B cell (primary cell): ENCODE results near the gene GPR4. TPM values are rescaled to one million over a fixed set of nuclear protein-coding genes. Genes with fewer than 3 reads are reported as not detected.

Experiments
- ATAC-seq: fragments of 200-7000 bp; cut with Tn5 transposase; one replicate; pipeline ENCODE4 v1.10.0; 2021; ENCODE audit warnings: low read depth, mild to moderate bottlenecking, moderate number of reproducible peaks, moderate library complexity
- CTCF ChIA-PET: fragments of 350-600 bp; sonication (Branson Sonifier 250); formaldehyde crosslinking; loops from one replicate; lab custom pipeline; 2021; ENCODE audit warnings: antibody characterized with exemption, inconsistent platforms; lab: Charles Lee
- POLR2A ChIA-PET: fragments of 350-600 bp; sonication (Branson Sonifier 250); formaldehyde crosslinking; loops from one replicate; lab custom pipeline; 2021; ENCODE audit warnings: antibody characterized with exemption; lab: Charles Lee
- DNase-seq: peaks from one replicate; pipeline ENCODE4 v3.0.0; 2013
- H2AFZ ChIP-seq: 2 replicates; pipeline ENCODE4 v1.6.1; 2012; ENCODE audit warnings: mild to moderate bottlenecking, low read depth, low read length; ENCODE audit not compliant: insufficient read depth, poor library complexity, severe bottlenecking
- H3K27ac ChIP-seq, 2 donors: 1 replicate in 1 of 2; 2 replicates in 1 of 2; pipeline ENCODE4 v1.5.1; 2012 to 2013; ENCODE audit warnings: low read length in 2 of 2, mild to moderate bottlenecking in 2 of 2, moderate library complexity in 1 of 2
- H3K27me3 ChIP-seq, 4 experiments: fragments of 200-600 bp in 1 of 4; sonication (generic) in 1 of 4; replicated peaks in 1 of 4; 1 replicate in 2 of 4; 2 replicates in 2 of 4; pipeline versions ENCODE4 v1.6.1 to v1.7.0; 2013 to 2016; ENCODE audit warnings: low read length in 3 of 4, mild to moderate bottlenecking in 2 of 4, mixed read lengths in 1 of 4, moderate library complexity in 1 of 4; ENCODE audit not compliant: insufficient read depth in 4 of 4, control insufficient read depth in 3 of 4; ENCODE audit errors: control extremely low read depth in 1 of 4
- H3K36me3 ChIP-seq, 2 experiments: replicated peaks in 1 of 2; 1 replicate in 1 of 2; 2 replicates in 1 of 2; pipeline versions ENCODE4 v1.6.1 to v1.7.1; 2013; ENCODE audit warnings: low read length in 1 of 2; ENCODE audit not compliant: insufficient read depth in 2 of 2, control insufficient read depth in 1 of 2; ENCODE audit errors: control extremely low read depth in 1 of 2, extremely low read depth in 1 of 2
- H3K4me1 ChIP-seq, 2 donors: fragments of 200-600 bp in 1 of 2; sonication (generic) in 1 of 2; 1 replicate in 1 of 2; 2 replicates in 1 of 2; pipeline versions ENCODE4 v1.5.1 to v1.6.1; 2013 to 2017; ENCODE audit warnings: low read length in 2 of 2; ENCODE audit not compliant: control insufficient read depth in 2 of 2, insufficient read depth in 2 of 2
- H3K4me2 ChIP-seq: replicated peaks from 2 replicates; pipeline ENCODE3; 2012; ENCODE audit warnings: mild to moderate bottlenecking, low read depth, low read length; ENCODE audit not compliant: poor library complexity, severe bottlenecking
- H3K4me3 ChIP-seq, 5 experiments: fragments of 200-600 bp in 1 of 5; sonication (generic) in 1 of 5; 1 replicate in 3 of 5; 2 replicates in 2 of 5; pipeline versions ENCODE4 v1.5.1 to v1.7.0; 2011 to 2016; ENCODE audit warnings: low read length in 4 of 5, mild to moderate bottlenecking in 4 of 5, low read depth in 2 of 5, control low read depth in 1 of 5, moderate library complexity in 1 of 5; ENCODE audit not compliant: insufficient read depth in 1 of 5; ENCODE audit errors: control extremely low read depth in 1 of 5, extremely low read depth in 1 of 5
- H3K79me2 ChIP-seq: fragments of 200-600 bp; sonication (generic); one replicate; pipeline ENCODE4 v1.6.0; 2016; ENCODE audit warnings: low read length; ENCODE audit not compliant: control insufficient read depth, insufficient read depth
- H3K9ac ChIP-seq: fragments of 200-600 bp; sonication (generic); 2 replicates; pipeline ENCODE4 v1.6.1; 2017; ENCODE audit warnings: mild to moderate bottlenecking, low read length, moderate library complexity
- H3K9me3 ChIP-seq, 3 donors: one replicate each; pipeline versions ENCODE4 v1.6.1 to v1.7.1; 2013; ENCODE audit warnings: low read length in 2 of 3; ENCODE audit not compliant: control insufficient read depth in 2 of 3, insufficient read depth in 1 of 3; ENCODE audit errors: control extremely low read depth in 1 of 3
- H4K20me1 ChIP-seq: 2 replicates; pipeline ENCODE4 v1.6.0; 2012; ENCODE audit warnings: mild to moderate bottlenecking, low read length; ENCODE audit not compliant: insufficient read depth, control insufficient read depth, poor library complexity, severe bottlenecking
- H3K27ac Mint-ChIP-seq: one replicate; pipeline ENCODE4 v1.8.0; 2021; ENCODE audit warnings: mixed read lengths
- H3K27me3 Mint-ChIP-seq: one replicate; pipeline ENCODE4 v1.8.0; 2021; ENCODE audit warnings: mixed read lengths
- H3K4me1 Mint-ChIP-seq: one replicate; pipeline ENCODE4 v1.8.0; 2021; ENCODE audit warnings: mixed read lengths
- H3K4me3 Mint-ChIP-seq: one replicate; pipeline ENCODE4 v1.8.0; 2021; ENCODE audit warnings: mixed read lengths
- H3K9me3 Mint-ChIP-seq: one replicate; pipeline ENCODE4 v1.8.0; 2022; ENCODE audit warnings: mixed read lengths; ENCODE audit not compliant: insufficient read depth
- CTCF ChIP-seq: fragments of 200-600 bp; IDR thresholded peaks from one replicate; pipeline ENCODE4 v1.8.0; 2022; ENCODE audit warnings: antibody characterized with exemption, mild to moderate bottlenecking
- EZH2 ChIP-seq: IDR thresholded peaks from 2 replicates; pipeline ENCODE4 v1.6.1; 2012; ENCODE audit warnings: borderline replicate concordance, low read depth, mild to moderate bottlenecking, moderate library complexity, low read length; ENCODE audit not compliant: insufficient read depth, poor library complexity, severe bottlenecking
- WGBS: methylation state at CpG from one replicate; pipeline ENCODE4 v1.1.5; 2013; ENCODE audit warnings: missing lambda C conversion rate; ENCODE audit not compliant: insufficient coverage; 5-methylcytosine and 5-hydroxymethylcytosine counted together
- intact Hi-C: fragments of 100-400 bp; cut with micrococcal nuclease; formaldehyde crosslinking; loops from one replicate; pipeline ENCODE4 v1.10.0; 2022
- polyA plus RNA-seq: library from polyadenylated mRNA; depleted of rRNA; stranded (reverse); fragments of >200 nt; gene quantifications from 2 replicates; pipeline ENCODE4 v1.2.3, GENCODE V29; 2012
- small RNA-seq: library from RNA; depleted of rRNA; stranded (forward); fragments of <200 nt; gene quantifications from one replicate; pipeline ENCODE3, GENCODE V24; 2012; ENCODE audit warnings: low replicate concordance, low read depth; ENCODE audit not compliant: insufficient read length
- total RNA-seq, 2 donors: library from RNA; stranded (reverse); fragments of 120-200 nt in 1 of 2; gene quantifications; 1 replicate in 1 of 2; 2 replicates in 1 of 2; pipeline versions ENCODE4 v1.2.3 to v1.2.4, GENCODE V29; 2013 to 2022

Gene GPR4
- total and polyA plus RNA-seq, 2 donors (not counting 1 experiment from before 2014, with no cell fraction given): not detected

- DNase-seq (no peak), ATAC-seq (no peak)
- Mint-ChIP-seq H3K4me3 (no peak overlapping the region), H3K27ac (no peak overlapping the region), H3K27me3 (no peaks in the 10 kb centered on the region), H3K9me3 (no peaks in the 10 kb centered on the region), H3K4me1 (peaks cover 15% of the 10 kb centered on the region)
- no peaks in the 10 kb centered on the region for H3K36me3 ChIP-seq
- intact Hi-C loops: no loop called here
- H3K9ac ChIP-seq: no peak overlapping the region
- H3K27me3 ChIP-seq: no peaks in the 10 kb centered on the region
- H3K4me1 ChIP-seq: peaks cover 7 to 24% of the 10 kb centered on the region in 2 donors
- no peaks in the 10 kb centered on the region for H3K79me2 ChIP-seq
- H3K4me3 ChIP-seq: no peak overlapping the region
- no peak overlapping the region for H2AFZ ChIP-seq
- no peak overlapping the region for H3K4me2 ChIP-seq
- 80% methylated on average over 3 of the region's 7 CpGs for WGBS
- no peak overlapping the region for H3K27ac ChIP-seq
- TF ChIP-seq EZH2 (no peak), CTCF (no peak)
- H3K9me3 ChIP-seq: peaks cover 0 to 9% (median 7%) of the 10 kb centered on the region in 3 donors
- H4K20me1 ChIP-seq: no peaks in the 10 kb centered on the region
- CTCF ChIA-PET: interaction anchor here (1.0 kb wide), 2 partner anchors 18 to 103 kb away, joined by 3 read pairs; no protein-coding TSS in a partner anchor
- POLR2A ChIA-PET: interaction anchor here (0.7 kb wide), 1 partner anchor 96 kb away, joined by 5 read pairs; no protein-coding TSS in a partner anchor
Measured at GRCh38 chr19:45542234-45542668, 59.8 kb downstream of the GPR4 start.

Small RNA genes within 50 kb of the gene (small RNA-seq; reads per million reads assigned to genes)
- gene RN7SL836P: not detected

Other genes starting within 250 kb of the GPR4 start
- 26.5 and 27.6 TPM in 2 replicates for gene ERCC2, start 231.6 kb downstream of the GPR4 start, total RNA-seq
- gene ERCC2, start 231.6 kb downstream of the GPR4 start, polyA plus RNA-seq: 15.2 and 20.8 TPM in 2 replicates
- 8.8 and 9.2 TPM in 2 replicates for gene PPP1R13L, start 197.1 kb downstream of the GPR4 start, total RNA-seq
- gene PPP1R13L, start 197.1 kb downstream of the GPR4 start, polyA plus RNA-seq: 6.9 and 7.4 TPM in 2 replicates
- 3.5 and 4.3 TPM in 2 replicates for gene POLR1G, start 195.6 kb downstream of the GPR4 start, total RNA-seq
- 0.79 and 2.1 TPM in 2 replicates for gene POLR1G, start 195.6 kb downstream of the GPR4 start, polyA plus RNA-seq
- gene ERCC1, start 178.3 kb downstream of the GPR4 start, total RNA-seq: 75.7 and 80.2 TPM in 2 replicates
- 66.0 and 81.9 TPM in 2 replicates for gene ERCC1, start 178.3 kb downstream of the GPR4 start, polyA plus RNA-seq
- 39.6 and 40.9 TPM in 2 replicates for gene FOSB, start 134.2 kb downstream of the GPR4 start, total RNA-seq
- 1,887 and 2,860 TPM in 2 replicates for gene FOSB, start 134.2 kb downstream of the GPR4 start, polyA plus RNA-seq
- 0.76 and 3.0 TPM in 2 replicates for gene RTN2, start 105.2 kb downstream of the GPR4 start, total RNA-seq
- gene RTN2, start 105.2 kb downstream of the GPR4 start, polyA plus RNA-seq: 1.1 and 2.4 TPM in 2 replicates
- 2.6 and 2.7 TPM in 2 replicates for gene PPM1N, start 103.8 kb downstream of the GPR4 start, total RNA-seq
- 6.5 and 6.8 TPM in 2 replicates for gene PPM1N, start 103.8 kb downstream of the GPR4 start, polyA plus RNA-seq
- gene VASP, start 94.7 kb downstream of the GPR4 start, total RNA-seq: 108 TPM in 2 replicates
- gene VASP, start 94.7 kb downstream of the GPR4 start, polyA plus RNA-seq: 67.4 and 79.5 TPM in 2 replicates
- 11.2 and 11.4 TPM in 2 replicates for gene OPA3, start 17.4 kb downstream of the GPR4 start, total RNA-seq
- gene OPA3, start 17.4 kb downstream of the GPR4 start, polyA plus RNA-seq: 6.2 and 7.3 TPM in 2 replicates
- 88.5 and 102 TPM in 2 replicates for gene EML2, start 37.2 kb upstream of the GPR4 start, total RNA-seq
- 75.0 and 83.0 TPM in 2 replicates for gene EML2, start 37.2 kb upstream of the GPR4 start, polyA plus RNA-seq
- 2.3 and 2.9 TPM in 2 replicates for gene GIPR, start 66.0 kb upstream of the GPR4 start, total RNA-seq
- gene GIPR, start 66.0 kb upstream of the GPR4 start, polyA plus RNA-seq: 0.43 and 2.3 TPM in 2 replicates
- gene SNRPD2, start 89.7 kb upstream of the GPR4 start, total RNA-seq: 353 and 368 TPM in 2 replicates
- 241 and 281 TPM in 2 replicates for gene SNRPD2, start 89.7 kb upstream of the GPR4 start, polyA plus RNA-seq
- 50.9 and 61.3 TPM in 2 replicates for gene QPCTL, start 90.5 kb upstream of the GPR4 start, total RNA-seq
- 8.8 and 9.4 TPM in 2 replicates for gene QPCTL, start 90.5 kb upstream of the GPR4 start, polyA plus RNA-seq
- gene FBXO46, start 128.7 kb upstream of the GPR4 start, total RNA-seq: 43.7 and 44.5 TPM in 2 replicates
- gene FBXO46, start 128.7 kb upstream of the GPR4 start, polyA plus RNA-seq: 19.1 and 19.9 TPM in 2 replicates
- gene MEIOSIN, start 131.2 kb upstream of the GPR4 start, total RNA-seq: not detected in 2 replicates
- gene MEIOSIN, start 131.2 kb upstream of the GPR4 start, polyA plus RNA-seq: not detected in 2 replicates
- gene SIX5, start 167.0 kb upstream of the GPR4 start, total RNA-seq: 2.1 and 2.4 TPM in 2 replicates
- gene SIX5, start 167.0 kb upstream of the GPR4 start, polyA plus RNA-seq: 1.4 and 1.5 TPM in 2 replicates
- 58.3 and 63.0 TPM in 2 replicates for gene DMPK, start 180.3 kb upstream of the GPR4 start, total RNA-seq
- gene DMPK, start 180.3 kb upstream of the GPR4 start, polyA plus RNA-seq: 28.7 and 41.1 TPM in 2 replicates
- gene DMWD, start 190.6 kb upstream of the GPR4 start, total RNA-seq: 86.4 and 91.2 TPM in 2 replicates
- 22.5 and 25.1 TPM in 2 replicates for gene DMWD, start 190.6 kb upstream of the GPR4 start, polyA plus RNA-seq
- gene RSPH6A, start 213.1 kb upstream of the GPR4 start, total RNA-seq: 0.62 and 0.73 TPM in 2 replicates
- 0.03 TPM in 1 of 2 replicates, not detected in the other for gene RSPH6A, start 213.1 kb upstream of the GPR4 start, polyA plus RNA-seq